Measurements from ENCODE around the gene RALGAPA2.

The RALGAPA2 gene

GRCh38 chr20:20519269-20519668, 193.2 kb downstream of the RALGAPA2 start:
- Histone ChIP-seq H3K27me3 (ENCODE audit: insufficient read depth, poor library complexity, severe bottlenecking) (no peaks in the 10 kb centered on the region), H3K4me3 (replicated peaks; ENCODE audit: insufficient read depth, low read length) (no peak overlapping the region), H3K27ac (replicated peaks) (no peak overlapping the region)
- DNase-seq (ENCODE audit: low read depth in 1 of 2, low spot score in 1 of 2): no peak
- TF ChIP-seq REST (IDR thresholded peaks at IDR 0.05; ENCODE audit: insufficient replicate concordance, low read depth) (no peak), SPI1 (IDR thresholded peaks at IDR 0.05; ENCODE audit: borderline replicate concordance, low read depth) (no peak), GABPA (IDR thresholded peaks at IDR 0.05; ENCODE audit: low read depth) (no peak), POLR2AphosphoS5 (IDR thresholded peaks at IDR 0.05; ENCODE audit: low read depth) (no peak), CTCF (IDR thresholded peaks at IDR 0.05; ENCODE audit: insufficient read depth, low read length) (no peak)

- no peaks in the 10 kb centered on the region for H3K27me3 ChIP-seq (ENCODE audit: insufficient read depth, poor library complexity, severe bottlenecking)
- DNase-seq (ENCODE audit: low read depth in 1 of 2, low spot score in 1 of 2): no peak
- H3K27ac ChIP-seq (replicated peaks): no peak overlapping the region
- no peak for TF ChIP-seq REST (IDR thresholded peaks at IDR 0.05; ENCODE audit: insufficient replicate concordance, low read depth)
- no peak for TF ChIP-seq GABPA (IDR thresholded peaks at IDR 0.05; ENCODE audit: low read depth)
- no peak for TF ChIP-seq SPI1 (IDR thresholded peaks at IDR 0.05; ENCODE audit: borderline replicate concordance, low read depth)
- TF ChIP-seq CTCF (IDR thresholded peaks at IDR 0.05; ENCODE audit: insufficient read depth, low read length): no peak
- TF ChIP-seq POLR2AphosphoS5 (IDR thresholded peaks at IDR 0.05; ENCODE audit: low read depth): no peak
- H3K4me3 ChIP-seq (replicated peaks; ENCODE audit: insufficient read depth, low read length): no peak overlapping the region
Measured at GRCh38 chr20:20518263-20518662, 194.2 kb downstream of the RALGAPA2 start.

- no peaks in the 10 kb centered on the region for H3K27me3 ChIP-seq (ENCODE audit: insufficient read depth, poor library complexity, severe bottlenecking)
- no peak overlapping the region for H3K4me3 ChIP-seq (replicated peaks; ENCODE audit: insufficient read depth, low read length)
- DNase-seq (ENCODE audit: low read depth in 1 of 2, low spot score in 1 of 2): no peak
- no peak overlapping the region for H3K27ac ChIP-seq (replicated peaks)
- TF ChIP-seq POLR2AphosphoS5 (IDR thresholded peaks at IDR 0.05; ENCODE audit: low read depth): no peak
- no peak for TF ChIP-seq GABPA (IDR thresholded peaks at IDR 0.05; ENCODE audit: low read depth)
- TF ChIP-seq REST (IDR thresholded peaks at IDR 0.05; ENCODE audit: insufficient replicate concordance, low read depth): no peak
- no peak for TF ChIP-seq CTCF (IDR thresholded peaks at IDR 0.05; ENCODE audit: insufficient read depth, low read length)
Measured at GRCh38 chr20:20517296-20517695, 195.1 kb downstream of the RALGAPA2 start.

Measured in HL-60 (cell line).